ENCODE data around the gene ROBO1. TPM values are rescaled to one million over a fixed set of nuclear protein-coding genes. Genes with fewer than 3 reads are reported as not detected.

Gene ROBO1
- total RNA-seq, 1 donor from 2014 or later: 13.4 TPM

- DNase-seq (ENCODE audit: low spot score in 2 of 2): no peak
- H3K36me3 ChIP-seq: no peaks in the 10 kb centered on the region
- TF ChIP-seq CTCF (IDR thresholded peaks at IDR 0.05): no peak
- intact Hi-C loops (cut with DNase I): no loop called here
- no peaks in the 10 kb centered on the region for H3K27me3 ChIP-seq
- no peak overlapping the region for H3K27ac ChIP-seq
- H3K9me3 ChIP-seq: no peaks in the 10 kb centered on the region
- peaks cover 0 to 6% of the 10 kb centered on the region in 2 donors for H3K4me1 ChIP-seq
- no peak overlapping the region for H3K4me3 ChIP-seq
These were observed 757.9 kb downstream of the ROBO1 start for GRCh38 chr3:79009861-79010260.

GRCh38 chr3:79006077-79006476, 761.7 kb downstream of the ROBO1 start:
- no peak for TF ChIP-seq CTCF (IDR thresholded peaks at IDR 0.05)
- H3K4me3 ChIP-seq: no peak overlapping the region
- H3K4me1 ChIP-seq: no peaks in the 10 kb centered on the region
- H3K27ac ChIP-seq: no peak overlapping the region
- intact Hi-C loops (cut with DNase I): no loop called here
- no peak for DNase-seq (ENCODE audit: low spot score in 2 of 2)
- H3K27me3 ChIP-seq: no peaks in the 10 kb centered on the region
- H3K9me3 ChIP-seq: no peaks in the 10 kb centered on the region
- no peaks in the 10 kb centered on the region for H3K36me3 ChIP-seq

- Histone ChIP-seq H3K4me3 (no peak overlapping the region), H3K36me3 (no peaks in the 10 kb centered on the region), H3K4me1 (no peaks in the 10 kb centered on the region), H3K27ac (no peak overlapping the region), H3K9me3 (no peaks in the 10 kb centered on the region), H3K27me3 (no peaks in the 10 kb centered on the region)
- DNase-seq (ENCODE audit: low spot score in 2 of 2): no peak
- intact Hi-C loops (cut with DNase I): no loop called here
- no peak for TF ChIP-seq CTCF (IDR thresholded peaks at IDR 0.05)
These were observed 762.7 kb downstream of the ROBO1 start for GRCh38 chr3:79005084-79005483.

- intact Hi-C loops (cut with DNase I): no loop called here
These were observed 763.8 kb downstream of the ROBO1 start for GRCh38 chr3:79003994-79004393.

GRCh38 chr3:79002465-79003372, 765.1 kb downstream of the ROBO1 start:
- no peak for TF ChIP-seq CTCF (IDR thresholded peaks at IDR 0.05)
- H3K9me3 ChIP-seq: no peaks in the 10 kb centered on the region
- no peak overlapping the region for H3K4me3 ChIP-seq
- DNase-seq (ENCODE audit: low spot score in 2 of 2): no peak
- H3K27ac ChIP-seq: no peak overlapping the region
- H3K27me3 ChIP-seq: no peaks in the 10 kb centered on the region
- no peaks in the 10 kb centered on the region for H3K4me1 ChIP-seq
- H3K36me3 ChIP-seq: no peaks in the 10 kb centered on the region
- intact Hi-C loops (cut with DNase I): no loop called here

More at GRCh38 chr3:79003994-79004393, 763.8 kb downstream of the ROBO1 start:
- TF ChIP-seq CTCF (IDR thresholded peaks at IDR 0.05): no peak
- Histone ChIP-seq H3K4me1 (no peaks in the 10 kb centered on the region), H3K27ac (no peak overlapping the region), H3K36me3 (no peaks in the 10 kb centered on the region), H3K9me3 (no peaks in the 10 kb centered on the region), H3K4me3 (no peak overlapping the region), H3K27me3 (no peaks in the 10 kb centered on the region)
- no peak for DNase-seq (ENCODE audit: low spot score in 2 of 2)

All from ascending aorta (tissue), 2 donors.